ENCODE measurements around the gene BCORL1.

GRCh38 chrX:129938081-129938480, 44.4 kb upstream of the BCORL1 start:
- no peak for TF ChIP-seq CTCF (conservative IDR thresholded peaks at IDR 0.05; ENCODE audit: low read depth, low read length)
- TF ChIP-seq EZH2 (IDR thresholded peaks at IDR 0.05; ENCODE audit: borderline replicate concordance, low read depth, low read length, poor library complexity, severe bottlenecking): no peak
